ENCODE measurements around the gene DMXL2.
A peak's percentile ranks its signal among the peaks of the same experiment; 100 is the strongest.
"Not testable (repeated sequence)": the region's sequence is repeated elsewhere in the genome, so short reads cannot be mapped to it uniquely, and the experiment has no call there.

DMXL2 gene

GRCh38 chr15:51568939-51569784 lies 53.4 kb downstream of the DMXL2 start:
- not testable (repeated sequence) for DNase-seq

GRCh38 chr15:51561271-51561670 lies 61.3 kb downstream of the DMXL2 start:
- DNase-seq, result no peak

- no peak for DNase-seq
Observed at GRCh38 chr15:51558876-51559275, 63.7 kb downstream of the DMXL2 start.

- no peak for DNase-seq
Observed at GRCh38 chr15:51558411-51558810, 64.2 kb downstream of the DMXL2 start.

- no peak for DNase-seq
Observed at GRCh38 chr15:51550841-51551240, 71.7 kb downstream of the DMXL2 start.

GRCh38 chr15:51547656-51548055 lies 74.9 kb downstream of the DMXL2 start:
- DNase-seq, result no peak

GRCh38 chr15:51536965-51537574 lies 85.5 kb downstream of the DMXL2 start:
- no peak for DNase-seq

- DNase-seq, result no peak
Observed at GRCh38 chr15:51533672-51534398, 88.7 kb downstream of the DMXL2 start.

- no peak for DNase-seq
Observed at GRCh38 chr15:51526955-51527354, 95.6 kb downstream of the DMXL2 start.

GRCh38 chr15:51524376-51524775 lies 98.2 kb downstream of the DMXL2 start:
- DNase-seq, result no peak

- DNase-seq, result no peak
Observed at GRCh38 chr15:51516291-51516690, 106.3 kb downstream of the DMXL2 start.

- no peak for DNase-seq
Observed at GRCh38 chr15:51505251-51505650, 117.3 kb downstream of the DMXL2 start.

GRCh38 chr15:51503003-51503402 lies 119.6 kb downstream of the DMXL2 start:
- no peak for DNase-seq

- peak; percentile 13 for DNase-seq
Observed at GRCh38 chr15:51499379-51499976, 123.1 kb downstream of the DMXL2 start.

GRCh38 chr15:51497806-51498205 lies 124.8 kb downstream of the DMXL2 start:
- no peak for DNase-seq

- no peak for DNase-seq
Observed at GRCh38 chr15:51496246-51496645, 126.3 kb downstream of the DMXL2 start.

GRCh38 chr15:51494411-51495314 lies 127.9 kb downstream of the DMXL2 start:
- no peak for DNase-seq

GRCh38 chr15:51493892-51494291 lies 128.7 kb downstream of the DMXL2 start:
- DNase-seq, result no peak

- DNase-seq, result no peak
Observed at GRCh38 chr15:51492528-51492927, 130.0 kb downstream of the DMXL2 start.

GRCh38 chr15:51491941-51492340 lies 130.6 kb downstream of the DMXL2 start:
- no peak for DNase-seq

GRCh38 chr15:51484781-51485180 lies 137.8 kb downstream of the DMXL2 start:
- no peak for DNase-seq

GRCh38 chr15:51483985-51484384 lies 138.6 kb downstream of the DMXL2 start:
- DNase-seq, result no peak
